ENCODE measurements around the gene INS. TPM values are rescaled to one million over a fixed set of nuclear protein-coding genes. Genes with fewer than 3 reads are reported as not detected.

The INS gene
- total and polyA plus RNA-seq, 4 donors, result 1.2 to 3.3 TPM; not detected in 2

GRCh38 chr11:2139621-2140337 is 21.2 kb downstream of the INS start:
- DNase-seq, result peak in 1 of 3 donors; percentile 18
- H3K9ac ChIP-seq (ENCODE audit: insufficient read depth in 1 of 2, low read length in 2 of 2), result no peak overlapping the region
- no peak overlapping the region for H3K27ac ChIP-seq (ENCODE audit: low read depth in 1 of 2, low read length in 1 of 2)
- ATAC-seq (ENCODE audit: insufficient read depth, low FRiP score), result no peak
- H3K4me1 ChIP-seq (ENCODE audit: control insufficient read depth in 5 of 5, insufficient read depth in 5 of 5, low read length in 5 of 5), result peaks cover 0 to 24% (median 15%) of the 10 kb centered on the region in 5 donors
- no peak overlapping the region for H3K4me3 ChIP-seq
- WGBS, 2 donors, result 2 to 3% methylated on average over 50 to 57 of the region's 57 CpGs
- TF ChIP-seq CTCF (IDR thresholded peaks at IDR 0.05; ENCODE audit: control extremely low read depth, extremely low read depth), result no peak
- H3K27me3 ChIP-seq (ENCODE audit: control insufficient read depth in 3 of 3, insufficient read depth in 3 of 3, low read length in 2 of 3), result peaks cover 37 to 49% (median 40%) of the 10 kb centered on the region in 3 donors
- H3K9me3 ChIP-seq (ENCODE audit: control insufficient read depth in 4 of 4, insufficient read depth in 3 of 4, low read length in 3 of 4), result peaks cover 0 to 4% (median 0%) of the 10 kb centered on the region in 4 donors
- no peaks in the 10 kb centered on the region for H3K36me3 ChIP-seq (ENCODE audit: control insufficient read depth in 4 of 4, insufficient read depth in 4 of 4, low read length in 4 of 4)

- WGBS, 2 donors, result 0 to 2% methylated on average over 17 to 62 of the region's 62 CpGs
- no peak for TF ChIP-seq CTCF (IDR thresholded peaks at IDR 0.05; ENCODE audit: control extremely low read depth, extremely low read depth)
- Histone ChIP-seq H3K4me3 (no peak within 1 kb of the TSS), H3K27ac (ENCODE audit: low read depth in 1 of 2, low read length in 1 of 2) (no peak within 1 kb of the TSS), H3K9me3 (ENCODE audit: control insufficient read depth in 4 of 4, insufficient read depth in 3 of 4, low read length in 3 of 4) (peaks cover 0 to 4% (median 0%) of the 10 kb centered on the region in 4 donors), H3K36me3 (ENCODE audit: control insufficient read depth in 4 of 4, insufficient read depth in 4 of 4, low read length in 4 of 4) (no peaks in the 10 kb centered on the region), H3K9ac (ENCODE audit: insufficient read depth in 1 of 2, low read length in 2 of 2) (no peak within 1 kb of the TSS), H3K4me1 (ENCODE audit: control insufficient read depth in 5 of 5, insufficient read depth in 5 of 5, low read length in 5 of 5) (peaks cover 0 to 24% (median 14%) of the 10 kb centered on the region in 5 donors), H3K27me3 (ENCODE audit: control insufficient read depth in 3 of 3, insufficient read depth in 3 of 3, low read length in 2 of 3) (peaks cover 34 to 44% (median 35%) of the 10 kb centered on the region in 3 donors)
- ATAC-seq (ENCODE audit: insufficient read depth, low FRiP score) (no peak), DNase-seq (peak; percentile 51 to 65 (median 61))
These were observed 21.9 kb downstream of the INS start, which contains the start of gene IGF2 for GRCh38 chr11:2139123-2139521. TSS of gene IGF2 (minus strand) at chr11:2139389. CDS start at chr11:2135523, 3,866 bp downstream.

- Histone ChIP-seq H3K36me3 (ENCODE audit: control insufficient read depth in 4 of 4, insufficient read depth in 4 of 4, low read length in 4 of 4) (no peaks in the 10 kb centered on the region), H3K4me3 (no peak overlapping the region), H3K27me3 (ENCODE audit: control insufficient read depth in 3 of 3, insufficient read depth in 3 of 3, low read length in 2 of 3) (peaks cover 29 to 44% (median 33%) of the 10 kb centered on the region in 3 donors), H3K27ac (ENCODE audit: low read depth in 1 of 2, low read length in 1 of 2) (no peak overlapping the region), H3K9me3 (ENCODE audit: control insufficient read depth in 4 of 4, insufficient read depth in 3 of 4, low read length in 3 of 4) (peaks cover 0 to 4% (median 0%) of the 10 kb centered on the region in 4 donors), H3K9ac (ENCODE audit: insufficient read depth in 1 of 2, low read length in 2 of 2) (no peak overlapping the region), H3K4me1 (ENCODE audit: control insufficient read depth in 5 of 5, insufficient read depth in 5 of 5, low read length in 5 of 5) (peaks cover 0 to 30% (median 12%) of the 10 kb centered on the region in 5 donors)
- ATAC-seq (ENCODE audit: insufficient read depth, low FRiP score) (no peak), DNase-seq (peak; percentile 52 to 60 (median 57))
- 1% methylated on average over 31 to 68 of the region's 68 CpGs for WGBS, 2 donors
- no peak for TF ChIP-seq CTCF (IDR thresholded peaks at IDR 0.05; ENCODE audit: control extremely low read depth, extremely low read depth)
These were observed 22.4 kb downstream of the INS start for GRCh38 chr11:2138431-2139122.

All from lung (tissue), 12 donors.